ENCODE measurements around the gene TMEM147.
A peak's percentile ranks its signal among the peaks of the same experiment; 100 is the strongest.

The TMEM147 gene

GRCh38 chr19:35509861-35510625 is 35.4 kb upstream of the TMEM147 start (continued):
- no peak for TF ChIP-seq ZNF26 (tag by site-specific recombination; IDR thresholded peaks at IDR 0.05)
- no peak for TF ChIP-seq ZFP41 (tag by site-specific recombination; IDR thresholded peaks at IDR 0.05; ENCODE audit: borderline replicate concordance)
- TF ChIP-seq KLF9 (tag by site-specific recombination; IDR thresholded peaks at IDR 0.05; ENCODE audit: low read depth), result peak; percentile 52
- no peak for TF ChIP-seq ZNF202 (tag by site-specific recombination; IDR thresholded peaks at IDR 0.05; ENCODE audit: borderline replicate concordance)
- no peak for TF ChIP-seq ZNF837 (tag by site-specific recombination; IDR thresholded peaks at IDR 0.05)
- TF ChIP-seq ZNF549 (tag by site-specific recombination; IDR thresholded peaks at IDR 0.05), result no peak
- no peak for TF ChIP-seq ZNF777 (tag by site-specific recombination; IDR thresholded peaks at IDR 0.05; ENCODE audit: borderline replicate concordance)
- TF ChIP-seq SCRT1 (tag by site-specific recombination; IDR thresholded peaks at IDR 0.05; ENCODE audit: borderline replicate concordance), result peak; percentile 62; the same call in 1 of the 2 replicates
- peak; percentile 56; the same call in 1 of the 2 replicates for TF ChIP-seq PRDM4 (tag by site-specific recombination; IDR thresholded peaks at IDR 0.05)
- TF ChIP-seq ZNF211 (tag by site-specific recombination; IDR thresholded peaks at IDR 0.05; ENCODE audit: low read depth), result no peak
- TF ChIP-seq ZNF623 (tag by site-specific recombination; IDR thresholded peaks at IDR 0.05), result 0 out of 2 replicates have a peak, but pooled peaks have one; percentile 30
- no peak for TF ChIP-seq SETDB1 (IDR thresholded peaks at IDR 0.05; ENCODE audit: insufficient read length, low read length)
- TF ChIP-seq ZBTB8A (tag by site-specific recombination; IDR thresholded peaks at IDR 0.05), result peak; percentile 64
- no peak for TF ChIP-seq ZNF292 (tag by site-specific recombination; IDR thresholded peaks at IDR 0.05; ENCODE audit: borderline replicate concordance, low read depth)
- TF ChIP-seq ZNF366 (tag by site-specific recombination; conservative IDR thresholded peaks at IDR 0.05), result peak; percentile 66
- no peak for TF ChIP-seq ZSCAN5A (tag by site-specific recombination; IDR thresholded peaks at IDR 0.05)
- TF ChIP-seq TCF7L2 (IDR thresholded peaks at IDR 0.05; ENCODE audit: borderline replicate concordance, low read depth, low read length), result no peak
- TF ChIP-seq KLF10 (tag by site-specific recombination; IDR thresholded peaks at IDR 0.05), result no peak; the same call in 1 of the 2 replicates
- peak; percentile 80 for TF ChIP-seq ZNF580 (tag by site-specific recombination; IDR thresholded peaks at IDR 0.05)
- no peak for TF ChIP-seq ZBTB49 (tag by site-specific recombination; IDR thresholded peaks at IDR 0.05; ENCODE audit: low read depth)
- no peak for TF ChIP-seq ZNF791 (tag by site-specific recombination; IDR thresholded peaks at IDR 0.05)
- no peak; the same call in none of the 2 replicates for TF ChIP-seq ZNF677 (tag by site-specific recombination; IDR thresholded peaks at IDR 0.05)
- TF ChIP-seq ZSCAN16 (tag by site-specific recombination; IDR thresholded peaks at IDR 0.05), result 0 out of 2 replicates have a peak, but pooled peaks have one; percentile 45
- TF ChIP-seq ZNF175 (tag by site-specific recombination; IDR thresholded peaks at IDR 0.05), result no peak
- peak; percentile 83 for TF ChIP-seq SP7 (tag by site-specific recombination; IDR thresholded peaks at IDR 0.05)
- no peak for TF ChIP-seq ZNF169 (tag by site-specific recombination; IDR thresholded peaks at IDR 0.05)
- TF ChIP-seq ZNF37A (tag by site-specific recombination; IDR thresholded peaks at IDR 0.05), result no peak
- peak; percentile 74; the same call in 1 of the 2 replicates for TF ChIP-seq ZNF785 (tag by site-specific recombination; IDR thresholded peaks at IDR 0.05)
- TF ChIP-seq CTCF (tag by site-specific recombination; IDR thresholded peaks at IDR 0.05), result peak; percentile 100
- TF ChIP-seq ZNF10 (tag by site-specific recombination; IDR thresholded peaks at IDR 0.05), result peak; percentile 46; the same call in 1 of the 2 replicates

Data from HEK293 (cell line).